Gastrocnemius medialis (tissue), 4 donors: Measurements from ENCODE around the gene CCDC40.

Experiments used
- CTCF ChIP-seq, 5 experiments: fragments of 450-650 bp in 3 of 5; fragments of 200-600 bp in 2 of 5; sonication (generic) in 2 of 5; IDR thresholded peaks in 4 of 5; conservative IDR thresholded peaks in 1 of 5; 1 replicate in 4 of 5; 2 replicates in 1 of 5; pipeline ENCODE4 v1.5.1; 2016 to 2019; ENCODE audit warnings: antibody characterized with exemption in 5 of 5, mild to moderate bottlenecking in 3 of 5, moderate library complexity in 3 of 5
- POLR2A ChIP-seq, 2 donors: fragments of 450-650 bp; IDR thresholded peaks; one replicate each; pipeline ENCODE4 v1.6.1; 2017; ENCODE audit warnings: antibody characterized with exemption in 2 of 2, mild to moderate bottlenecking in 2 of 2, moderate library complexity in 2 of 2

GRCh38 chr17:80045703-80046102 lies 9.3 kb downstream of the CCDC40 start:
- no peak for TF ChIP-seq CTCF (IDR thresholded peaks at IDR 0.05 in 4 of 5, conservative IDR thresholded peaks at IDR 0.05 in 1 of 5)
- no peak for TF ChIP-seq POLR2A (IDR thresholded peaks at IDR 0.05)
